GM23338 (cell line): ENCODE data around the gene BICC1. TPM values are rescaled to one million over a fixed set of nuclear protein-coding genes. Genes with fewer than 3 reads are reported as not detected.

ENCODE experiments used
- ATAC-seq: fragments of 200-7000 bp; cut with Tn5 transposase; 3 replicates; pipeline ENCODE4 v1.9.1; 2020
- DNase-seq: peaks from one replicate; pipeline ENCODE4 v3.0.0-alpha.2; 2015; ENCODE audit warnings: low spot score
- H2AFZ ChIP-seq: fragments of 200-600 bp; sonication (generic); 2 replicates; pipeline ENCODE4 v1.8.0; 2016; ENCODE audit warnings: antibody characterized with exemption, mild to moderate bottlenecking, moderate library complexity
- H3F3A ChIP-seq: fragments of 200-600 bp; sonication (generic); replicated peaks from 2 replicates; pipeline ENCODE4 v1.8.0; 2017; ENCODE audit warnings: antibody characterized with exemption, mixed run types, low read depth
- H3K27ac ChIP-seq: fragments of 200-600 bp; sonication (generic); 2 replicates; pipeline ENCODE4 v1.6.1; 2016; ENCODE audit warnings: low read depth
- H3K27me3 ChIP-seq: fragments of 200-600 bp; sonication (generic); 2 replicates; pipeline ENCODE4 v1.8.0; 2016; ENCODE audit warnings: mild to moderate bottlenecking, mixed run types, moderate library complexity; ENCODE audit not compliant: insufficient read depth
- H3K36me3 ChIP-seq: fragments of 200-600 bp; sonication (generic); 2 replicates; pipeline ENCODE4 v1.8.0; 2016; ENCODE audit warnings: mild to moderate bottlenecking; ENCODE audit not compliant: insufficient read depth
- H3K4me1 ChIP-seq: fragments of 200-600 bp; sonication (generic); 2 replicates; pipeline ENCODE4 v1.8.0; 2016; ENCODE audit warnings: mild to moderate bottlenecking, moderate library complexity; ENCODE audit not compliant: insufficient read depth
- H3K4me2 ChIP-seq: fragments of 200-600 bp; sonication (generic); 2 replicates; pipeline ENCODE4 v1.7.1; 2017; ENCODE audit warnings: mixed run types
- H3K4me3 ChIP-seq: fragments of 200-600 bp; sonication (generic); 2 replicates; pipeline ENCODE4 v1.6.1; 2016; ENCODE audit warnings: mixed run types
- H3K79me2 ChIP-seq: fragments of 200-600 bp; sonication (generic); replicated peaks from 2 replicates; pipeline ENCODE4 v1.8.0; 2017; ENCODE audit warnings: mild to moderate bottlenecking; ENCODE audit not compliant: insufficient read depth
- H3K9me2 ChIP-seq: fragments of 200-600 bp; sonication (generic); 2 replicates; pipeline ENCODE4 v1.8.0; 2017; ENCODE audit not compliant: insufficient read depth
- H4K20me1 ChIP-seq: fragments of 200-600 bp; sonication (generic); replicated peaks from 2 replicates; pipeline ENCODE4 v1.8.0; 2017; ENCODE audit warnings: mild to moderate bottlenecking; ENCODE audit not compliant: insufficient read depth
- H3K27ac Mint-ChIP-seq: 2 replicates; pipeline ENCODE4 v1.8.0; 2020; ENCODE audit warnings: inconsistent platforms, mild to moderate bottlenecking, moderate library complexity, mixed read lengths
- H3K27me3 Mint-ChIP-seq: 3 replicates; pipeline ENCODE4 v1.8.0; 2022; ENCODE audit warnings: low read depth, mild to moderate bottlenecking, moderate library complexity, mixed read lengths, inconsistent platforms; ENCODE audit not compliant: insufficient read depth, poor library complexity
- H3K36me3 Mint-ChIP-seq: 3 replicates; pipeline ENCODE4 v1.8.0; 2021; ENCODE audit warnings: low read depth, mild to moderate bottlenecking, inconsistent platforms, moderate library complexity, mixed read lengths
- H3K4me1 Mint-ChIP-seq: 3 replicates; pipeline ENCODE4 v1.8.0; 2020; ENCODE audit warnings: mild to moderate bottlenecking, inconsistent platforms, mixed read lengths
- H3K4me3 Mint-ChIP-seq: 3 replicates; pipeline ENCODE4 v1.8.0; 2021; ENCODE audit warnings: moderate library complexity, mild to moderate bottlenecking, inconsistent platforms, mixed read lengths
- H3K9me3 Mint-ChIP-seq: 3 replicates; pipeline ENCODE4 v1.8.0; 2020; ENCODE audit warnings: moderate library complexity, mild to moderate bottlenecking, inconsistent platforms, mixed read lengths
- CREB1 ChIP-seq: fragments of 250-450 bp; sonication (Bioruptor Pico); IDR thresholded peaks from 2 replicates; pipeline ENCODE4 v1.5.0; 2020; ENCODE audit warnings: low read depth, mild to moderate bottlenecking, moderate library complexity
- EZH2 ChIP-seq: fragments of 200-600 bp; sonication (generic); IDR thresholded peaks from one replicate; pipeline ENCODE4 v1.8.0; 2017; ENCODE audit warnings: antibody characterized with exemption, mild to moderate bottlenecking, low read depth; ENCODE audit not compliant: unreplicated experiment
- EZH2phosphoT487 ChIP-seq: fragments of 200-600 bp; sonication (generic); IDR thresholded peaks from one replicate; pipeline ENCODE4 v1.8.1; 2018; ENCODE audit warnings: antibody characterized with exemption; ENCODE audit not compliant: unreplicated experiment
- JUNB ChIP-seq: IDR thresholded peaks from one replicate; pipeline ENCODE4 v1.6.1; 2016; ENCODE audit warnings: antibody characterized with exemption; ENCODE audit not compliant: unreplicated experiment
- NANOG ChIP-seq: IDR thresholded peaks from 2 replicates; pipeline ENCODE4 v1.6.1; 2016; ENCODE audit warnings: antibody characterized with exemption, borderline replicate concordance
- POLR2AphosphoS5 ChIP-seq: IDR thresholded peaks from 2 replicates; pipeline ENCODE4 v1.6.1; 2016; ENCODE audit warnings: antibody characterized with exemption, low read depth
- STAT1 ChIP-seq: IDR thresholded peaks from one replicate; pipeline ENCODE4 v1.6.1; 2016; ENCODE audit warnings: antibody characterized with exemption; ENCODE audit not compliant: unreplicated experiment
- ZNF114 ChIP-seq: fragments of 250-450 bp; sonication (Bioruptor Pico); IDR thresholded peaks from 2 replicates; pipeline ENCODE4 v1.5.0; 2020; ENCODE audit warnings: mild to moderate bottlenecking, moderate library complexity
- ZNF331 ChIP-seq: fragments of 250-450 bp; sonication (Bioruptor Pico); IDR thresholded peaks from 2 replicates; pipeline ENCODE4 v1.5.0; 2020; ENCODE audit warnings: low read depth, mild to moderate bottlenecking, moderate library complexity
- polyA plus RNA-seq: library from polyadenylated mRNA; unstranded; fragments of >200 nt; fragmentation: Nextera tagmentation; extraction: Ambion mirVana; gene quantifications from 2 replicates; pipeline ENCODE4 v1.2.1, GENCODE V29; 2016
- total RNA-seq: library from RNA; depleted of rRNA; stranded (reverse); fragments of >200 nt; shearing (Covaris generic); gene quantifications from 2 replicates; pipeline ENCODE4 v1.2.3, GENCODE V29; 2014
- TF ChIP-seq, protein P1 (sequence below): fragments of 250-450 bp; sonication (Bioruptor Pico); IDR thresholded peaks from 2 replicates; pipeline ENCODE4 v1.5.0; 2020; ENCODE audit warnings: mild to moderate bottlenecking, moderate library complexity
- TF ChIP-seq, protein P2 (sequence below), 2 experiments: fragments of 200-600 bp in 1 of 2; sonication (generic) in 1 of 2; conservative IDR thresholded peaks; 2 replicates each; pipeline versions ENCODE4 v1.5.1 to v1.6.1; 2016 to 2017; ENCODE audit warnings: antibody characterized with exemption in 2 of 2, low read depth in 2 of 2, mild to moderate bottlenecking in 2 of 2, moderate library complexity in 1 of 2
- TF ChIP-seq, protein P3 (sequence below): IDR thresholded peaks from 2 replicates; pipeline ENCODE4 v1.6.1; 2016; ENCODE audit warnings: antibody characterized with exemption

Gene BICC1
- total and polyA plus RNA-seq, 2 experiments from 2014 or later: 1.3 to 2.2 TPM

DNA sequence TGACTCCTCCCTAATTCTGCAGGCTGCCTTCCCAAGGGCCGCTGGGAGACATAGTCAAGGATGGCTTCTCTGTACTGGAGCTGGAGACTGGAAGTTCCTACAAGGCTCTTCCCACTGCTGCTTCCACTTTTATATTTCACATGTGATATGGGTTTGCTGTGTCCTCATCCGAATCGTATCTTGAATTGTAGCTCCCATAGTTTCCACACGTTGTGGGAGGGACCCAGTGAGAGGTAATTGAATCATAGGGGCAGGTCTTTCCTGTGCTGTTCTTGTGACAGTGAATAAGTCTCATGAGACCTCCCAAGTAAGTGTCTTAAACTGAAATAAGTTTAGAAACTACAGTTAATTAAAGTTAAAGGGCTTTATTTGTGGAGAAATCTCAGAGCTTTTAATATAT, 47.0 kb upstream of the BICC1 start (continued):
- TF ChIP-seq, protein P1, sequence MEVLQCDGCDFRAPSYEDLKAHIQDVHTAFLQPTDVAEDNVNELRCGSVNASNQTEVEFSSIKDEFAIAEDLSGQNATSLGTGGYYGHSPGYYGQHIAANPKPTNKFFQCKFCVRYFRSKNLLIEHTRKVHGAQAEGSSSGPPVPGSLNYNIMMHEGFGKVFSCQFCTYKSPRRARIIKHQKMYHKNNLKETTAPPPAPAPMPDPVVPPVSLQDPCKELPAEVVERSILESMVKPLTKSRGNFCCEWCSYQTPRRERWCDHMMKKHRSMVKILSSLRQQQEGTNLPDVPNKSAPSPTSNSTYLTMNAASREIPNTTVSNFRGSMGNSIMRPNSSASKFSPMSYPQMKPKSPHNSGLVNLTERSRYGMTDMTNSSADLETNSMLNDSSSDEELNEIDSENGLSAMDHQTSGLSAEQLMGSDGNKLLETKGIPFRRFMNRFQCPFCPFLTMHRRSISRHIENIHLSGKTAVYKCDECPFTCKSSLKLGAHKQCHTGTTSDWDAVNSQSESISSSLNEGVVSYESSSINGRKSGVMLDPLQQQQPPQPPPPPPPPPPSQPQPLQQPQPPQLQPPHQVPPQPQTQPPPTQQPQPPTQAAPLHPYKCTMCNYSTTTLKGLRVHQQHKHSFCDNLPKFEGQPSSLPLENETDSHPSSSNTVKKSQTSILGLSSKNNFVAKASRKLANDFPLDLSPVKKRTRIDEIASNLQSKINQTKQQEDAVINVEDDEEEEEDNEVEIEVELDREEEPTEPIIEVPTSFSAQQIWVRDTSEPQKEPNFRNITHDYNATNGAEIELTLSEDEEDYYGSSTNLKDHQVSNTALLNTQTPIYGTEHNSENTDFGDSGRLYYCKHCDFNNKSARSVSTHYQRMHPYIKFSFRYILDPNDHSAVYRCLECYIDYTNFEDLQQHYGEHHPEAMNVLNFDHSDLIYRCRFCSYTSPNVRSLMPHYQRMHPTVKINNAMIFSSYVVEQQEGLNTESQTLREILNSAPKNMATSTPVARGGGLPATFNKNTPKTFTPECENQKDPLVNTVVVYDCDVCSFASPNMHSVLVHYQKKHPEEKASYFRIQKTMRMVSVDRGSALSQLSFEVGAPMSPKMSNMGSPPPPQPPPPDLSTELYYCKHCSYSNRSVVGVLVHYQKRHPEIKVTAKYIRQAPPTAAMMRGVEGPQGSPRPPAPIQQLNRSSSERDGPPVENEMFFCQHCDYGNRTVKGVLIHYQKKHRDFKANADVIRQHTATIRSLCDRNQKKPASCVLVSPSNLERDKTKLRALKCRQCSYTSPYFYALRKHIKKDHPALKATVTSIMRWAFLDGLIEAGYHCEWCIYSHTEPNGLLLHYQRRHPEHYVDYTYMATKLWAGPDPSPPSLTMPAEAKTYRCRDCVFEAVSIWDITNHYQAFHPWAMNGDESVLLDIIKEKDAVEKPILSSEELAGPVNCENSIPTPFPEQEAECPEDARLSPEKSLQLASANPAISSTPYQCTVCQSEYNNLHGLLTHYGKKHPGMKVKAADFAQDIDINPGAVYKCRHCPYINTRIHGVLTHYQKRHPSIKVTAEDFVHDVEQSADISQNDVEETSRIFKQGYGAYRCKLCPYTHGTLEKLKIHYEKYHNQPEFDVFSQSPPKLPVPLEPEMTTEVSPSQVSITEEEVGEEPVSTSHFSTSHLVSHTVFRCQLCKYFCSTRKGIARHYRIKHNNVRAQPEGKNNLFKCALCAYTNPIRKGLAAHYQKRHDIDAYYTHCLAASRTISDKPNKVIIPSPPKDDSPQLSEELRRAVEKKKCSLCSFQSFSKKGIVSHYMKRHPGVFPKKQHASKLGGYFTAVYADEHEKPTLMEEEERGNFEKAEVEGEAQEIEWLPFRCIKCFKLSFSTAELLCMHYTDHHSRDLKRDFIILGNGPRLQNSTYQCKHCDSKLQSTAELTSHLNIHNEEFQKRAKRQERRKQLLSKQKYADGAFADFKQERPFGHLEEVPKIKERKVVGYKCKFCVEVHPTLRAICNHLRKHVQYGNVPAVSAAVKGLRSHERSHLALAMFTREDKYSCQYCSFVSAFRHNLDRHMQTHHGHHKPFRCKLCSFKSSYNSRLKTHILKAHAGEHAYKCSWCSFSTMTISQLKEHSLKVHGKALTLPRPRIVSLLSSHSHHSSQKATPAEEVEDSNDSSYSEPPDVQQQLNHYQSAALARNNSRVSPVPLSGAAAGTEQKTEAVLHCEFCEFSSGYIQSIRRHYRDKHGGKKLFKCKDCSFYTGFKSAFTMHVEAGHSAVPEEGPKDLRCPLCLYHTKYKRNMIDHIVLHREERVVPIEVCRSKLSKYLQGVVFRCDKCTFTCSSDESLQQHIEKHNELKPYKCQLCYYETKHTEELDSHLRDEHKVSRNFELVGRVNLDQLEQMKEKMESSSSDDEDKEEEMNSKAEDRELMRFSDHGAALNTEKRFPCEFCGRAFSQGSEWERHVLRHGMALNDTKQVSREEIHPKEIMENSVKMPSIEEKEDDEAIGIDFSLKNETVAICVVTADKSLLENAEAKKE (CRISPR knock-in tag): no peak
- TF ChIP-seq, protein P2, sequence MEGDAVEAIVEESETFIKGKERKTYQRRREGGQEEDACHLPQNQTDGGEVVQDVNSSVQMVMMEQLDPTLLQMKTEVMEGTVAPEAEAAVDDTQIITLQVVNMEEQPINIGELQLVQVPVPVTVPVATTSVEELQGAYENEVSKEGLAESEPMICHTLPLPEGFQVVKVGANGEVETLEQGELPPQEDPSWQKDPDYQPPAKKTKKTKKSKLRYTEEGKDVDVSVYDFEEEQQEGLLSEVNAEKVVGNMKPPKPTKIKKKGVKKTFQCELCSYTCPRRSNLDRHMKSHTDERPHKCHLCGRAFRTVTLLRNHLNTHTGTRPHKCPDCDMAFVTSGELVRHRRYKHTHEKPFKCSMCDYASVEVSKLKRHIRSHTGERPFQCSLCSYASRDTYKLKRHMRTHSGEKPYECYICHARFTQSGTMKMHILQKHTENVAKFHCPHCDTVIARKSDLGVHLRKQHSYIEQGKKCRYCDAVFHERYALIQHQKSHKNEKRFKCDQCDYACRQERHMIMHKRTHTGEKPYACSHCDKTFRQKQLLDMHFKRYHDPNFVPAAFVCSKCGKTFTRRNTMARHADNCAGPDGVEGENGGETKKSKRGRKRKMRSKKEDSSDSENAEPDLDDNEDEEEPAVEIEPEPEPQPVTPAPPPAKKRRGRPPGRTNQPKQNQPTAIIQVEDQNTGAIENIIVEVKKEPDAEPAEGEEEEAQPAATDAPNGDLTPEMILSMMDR (conservative IDR thresholded peaks at IDR 0.05; ENCODE audit: low read depth in 2 of 2): no peak
- TF ChIP-seq NANOG: no peak
- TF ChIP-seq EZH2: no peak
- TF ChIP-seq STAT1: no peak

DNA sequence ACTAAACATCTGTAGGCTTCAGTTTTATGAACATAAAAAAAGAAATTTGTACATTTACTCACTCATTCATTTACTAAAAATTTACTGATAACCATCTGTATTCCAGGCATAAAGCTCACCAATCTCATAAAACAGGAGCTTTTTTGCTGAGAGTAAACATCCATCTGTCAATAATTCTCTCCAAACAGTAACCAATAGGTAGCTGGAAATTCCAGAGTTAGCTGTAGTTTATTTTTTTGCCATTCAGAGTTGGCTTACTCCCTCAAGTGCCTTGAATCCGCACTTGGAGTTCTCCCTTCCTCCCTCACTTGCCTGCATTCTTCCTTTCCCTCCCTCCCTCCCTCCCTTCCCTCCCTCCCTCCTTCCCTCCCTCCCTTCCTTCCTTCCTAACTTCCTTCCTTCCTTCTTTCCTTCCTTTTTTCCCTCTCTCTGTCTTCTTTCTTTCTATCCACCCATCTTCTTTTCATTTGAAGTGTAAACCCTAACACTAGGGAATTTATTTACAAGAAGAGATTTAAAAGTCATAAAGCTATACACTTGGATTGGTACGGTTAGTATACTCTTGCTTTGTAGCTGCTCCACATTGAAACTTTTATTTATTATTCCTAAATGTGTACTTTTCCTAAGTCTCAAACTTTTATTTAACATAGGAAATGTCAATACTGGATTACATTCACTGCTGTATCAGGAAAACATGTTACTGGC, 44.6 kb upstream of the BICC1 start:
- H3K36me3 Mint-ChIP-seq: peaks cover under 1% of the 10 kb centered on the region; the same call in 2 of the 3 replicates
- Histone ChIP-seq H3K9me2 (no peaks in the 10 kb centered on the region), H3F3A (no peaks in the 10 kb centered on the region), H3K36me3 (no peaks in the 10 kb centered on the region), H2AFZ (peak overlapping the region; percentile 52; the same call in 1 of the 2 replicates), H3K4me3 (no peak overlapping the region), H4K20me1 (no peaks in the 10 kb centered on the region), H3K79me2 (no peaks in the 10 kb centered on the region), H3K4me2 (no peak overlapping the region), H3K4me1 (no peaks in the 10 kb centered on the region), H3K27me3 (no peaks in the 10 kb centered on the region), H3K27ac (no peak overlapping the region)
- peaks cover 7% of the 10 kb centered on the region for H3K27me3 Mint-ChIP-seq
- H3K27ac Mint-ChIP-seq: no peak overlapping the region
- H3K4me3 Mint-ChIP-seq: no peak overlapping the region
- H3K9me3 Mint-ChIP-seq: peaks cover 2% of the 10 kb centered on the region
- no peaks in the 10 kb centered on the region for H3K4me1 Mint-ChIP-seq
- ATAC-seq (no peak), DNase-seq (no peak)
- TF ChIP-seq JUNB: no peak
- TF ChIP-seq CREB1 (CRISPR knock-in tag): no peak
- TF ChIP-seq, protein P2 (conservative IDR thresholded peaks at IDR 0.05; ENCODE audit: low read depth in 2 of 2): no peak
- no peak for TF ChIP-seq ZNF114 (CRISPR knock-in tag)
- no peak for TF ChIP-seq POLR2AphosphoS5
- TF ChIP-seq EZH2phosphoT487: no peak
- TF ChIP-seq ZNF331 (CRISPR knock-in tag): no peak
- TF ChIP-seq, protein P3, sequence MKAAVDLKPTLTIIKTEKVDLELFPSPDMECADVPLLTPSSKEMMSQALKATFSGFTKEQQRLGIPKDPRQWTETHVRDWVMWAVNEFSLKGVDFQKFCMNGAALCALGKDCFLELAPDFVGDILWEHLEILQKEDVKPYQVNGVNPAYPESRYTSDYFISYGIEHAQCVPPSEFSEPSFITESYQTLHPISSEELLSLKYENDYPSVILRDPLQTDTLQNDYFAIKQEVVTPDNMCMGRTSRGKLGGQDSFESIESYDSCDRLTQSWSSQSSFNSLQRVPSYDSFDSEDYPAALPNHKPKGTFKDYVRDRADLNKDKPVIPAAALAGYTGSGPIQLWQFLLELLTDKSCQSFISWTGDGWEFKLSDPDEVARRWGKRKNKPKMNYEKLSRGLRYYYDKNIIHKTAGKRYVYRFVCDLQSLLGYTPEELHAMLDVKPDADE: no peak
- TF ChIP-seq STAT1: no peak
